RWPE2 (cell line): ENCODE results near the gene HS6ST1.
A peak's percentile ranks its signal among the peaks of the same experiment; 100 is the strongest.

Experiments
- ATAC-seq: fragments of 200-7000 bp; cut with Tn5 transposase; 3 replicates; pipeline ENCODE4 v1.9.1; 2021; ENCODE audit warnings: low read depth
- DNase-seq: peaks from one replicate; pipeline ENCODE4 v3.0.0-alpha.2; 2020; ENCODE audit warnings: low spot score
- H3K27ac ChIP-seq: fragments of 450-650 bp; 2 replicates; pipeline ENCODE4 v1.5.1; 2017; ENCODE audit warnings: mild to moderate bottlenecking; ENCODE audit not compliant: poor library complexity, severe bottlenecking
- H3K27me3 ChIP-seq: fragments of 250-450 bp; sonication (Bioruptor Pico); 2 replicates; pipeline ENCODE4 v1.5.1; 2021; ENCODE audit warnings: mild to moderate bottlenecking, moderate library complexity; ENCODE audit not compliant: insufficient read depth, poor library complexity, severe bottlenecking
- H3K36me3 ChIP-seq: fragments of 250-450 bp; sonication (Bioruptor Pico); 2 replicates; pipeline ENCODE4 v1.5.1; 2020; ENCODE audit warnings: low read depth, mild to moderate bottlenecking, moderate library complexity
- H3K4me1 ChIP-seq: fragments of 250-450 bp; sonication (Bioruptor Pico); 2 replicates; pipeline ENCODE4 v1.5.1; 2021; ENCODE audit warnings: mild to moderate bottlenecking, moderate library complexity; ENCODE audit not compliant: insufficient read depth, poor library complexity, severe bottlenecking
- H3K4me3 ChIP-seq: fragments of 250-450 bp; sonication (Bioruptor Pico); 2 replicates; pipeline ENCODE4 v1.5.1; 2021; ENCODE audit warnings: mild to moderate bottlenecking, moderate library complexity; ENCODE audit not compliant: severe bottlenecking
- H3K9me3 ChIP-seq: fragments of 250-450 bp; sonication (Bioruptor Pico); 2 replicates; pipeline ENCODE4 v1.5.1; 2021; ENCODE audit warnings: mild to moderate bottlenecking, moderate library complexity; ENCODE audit not compliant: severe bottlenecking
- CTCF ChIP-seq: fragments of 450-650 bp; IDR thresholded peaks from one replicate; pipeline ENCODE4 v1.5.1; 2017; ENCODE audit warnings: mild to moderate bottlenecking, moderate library complexity; ENCODE audit not compliant: poor library complexity, severe bottlenecking

HS6ST1 gene

GRCh38 chr2:128364441-128364911, 45.8 kb upstream of the HS6ST1 start:
- no peak for TF ChIP-seq CTCF
- no peak for ATAC-seq
- H3K27ac ChIP-seq = no peak overlapping the region
- H3K4me3 ChIP-seq = no peak overlapping the region
- H3K4me1 ChIP-seq = no peaks in the 10 kb centered on the region
- no peaks in the 10 kb centered on the region for H3K9me3 ChIP-seq
- H3K36me3 ChIP-seq = no peaks in the 10 kb centered on the region
- no peaks in the 10 kb centered on the region for H3K27me3 ChIP-seq
- DNase-seq = peak; percentile 52

- H3K27ac ChIP-seq = no peak overlapping the region
- ATAC-seq (no peak), DNase-seq (no peak)
- no peak overlapping the region for H3K4me3 ChIP-seq
- no peaks in the 10 kb centered on the region for H3K9me3 ChIP-seq
- no peaks in the 10 kb centered on the region for H3K27me3 ChIP-seq
- H3K4me1 ChIP-seq = no peaks in the 10 kb centered on the region
- no peak for TF ChIP-seq CTCF
- no peaks in the 10 kb centered on the region for H3K36me3 ChIP-seq
These were observed 45.3 kb upstream of the HS6ST1 start for GRCh38 chr2:128363934-128364361.

- Histone ChIP-seq H3K4me3 (no peak overlapping the region), H3K4me1 (no peaks in the 10 kb centered on the region), H3K9me3 (no peaks in the 10 kb centered on the region), H3K27me3 (no peaks in the 10 kb centered on the region), H3K36me3 (no peaks in the 10 kb centered on the region), H3K27ac (no peak overlapping the region)
- DNase-seq = no peak
- peak; percentile 23; the same call in 1 of the 3 replicates for ATAC-seq
- TF ChIP-seq CTCF = no peak
These were observed 44.2 kb upstream of the HS6ST1 start for GRCh38 chr2:128362889-128363228.

- Histone ChIP-seq H3K4me1 (no peaks in the 10 kb centered on the region), H3K27ac (no peak overlapping the region), H3K4me3 (no peak overlapping the region), H3K27me3 (no peaks in the 10 kb centered on the region), H3K36me3 (no peaks in the 10 kb centered on the region), H3K9me3 (no peaks in the 10 kb centered on the region)
- TF ChIP-seq CTCF = no peak
- DNase-seq = no peak
- no peak for ATAC-seq
These were observed 43.7 kb upstream of the HS6ST1 start for GRCh38 chr2:128362176-128362888.

- DNase-seq (no peak), ATAC-seq (no peak)
- H3K36me3 ChIP-seq = no peaks in the 10 kb centered on the region
- no peak overlapping the region for H3K4me3 ChIP-seq
- no peaks in the 10 kb centered on the region for H3K9me3 ChIP-seq
- no peaks in the 10 kb centered on the region for H3K4me1 ChIP-seq
- no peak for TF ChIP-seq CTCF
- no peaks in the 10 kb centered on the region for H3K27me3 ChIP-seq
- no peak overlapping the region for H3K27ac ChIP-seq
These were observed 42.9 kb upstream of the HS6ST1 start for GRCh38 chr2:128361376-128362131.
